ENCODE measurements around the gene BLMH.

Gene BLMH

GRCh38 chr17:30308406-30308805 is 16.7 kb upstream of the BLMH start:
- TF ChIP-seq CTCF (IDR thresholded peaks at IDR 0.05; ENCODE audit: low read depth, low read length, poor library complexity, severe bottlenecking) (no peak), EZH2phosphoT487 (IDR thresholded peaks at IDR 0.05; ENCODE audit: borderline replicate concordance, low read length) (no peak)
- no peak overlapping the region for H3K4me3 ChIP-seq (ENCODE audit: low read length)

GRCh38 chr17:30304778-30305177 is 13.0 kb upstream of the BLMH start:
- Histone ChIP-seq H3K27ac (ENCODE audit: low read depth, low read length) (no peak overlapping the region), H3K79me2 (ENCODE audit: control insufficient read depth, low read length) (no peaks in the 10 kb centered on the region), H3K4me1 (ENCODE audit: control insufficient read depth, low read length) (peaks cover 14% of the 10 kb centered on the region), H3K9me3 (ENCODE audit: control insufficient read depth, insufficient read depth, low read length) (no peaks in the 10 kb centered on the region), H3K4me2 (ENCODE audit: low read length) (no peak overlapping the region), H3K9me2 (replicated peaks; ENCODE audit: control insufficient read depth, low read length) (no peaks in the 10 kb centered on the region), H3F3A (ENCODE audit: control insufficient read depth, insufficient read depth) (peaks cover 4% of the 10 kb centered on the region; the same call in 1 of the 2 replicates), H3K36me3 (ENCODE audit: control insufficient read depth, low read length) (no peaks in the 10 kb centered on the region), H4K20me1 (ENCODE audit: control insufficient read depth, insufficient read depth, low read depth, low read length) (no peaks in the 10 kb centered on the region), H3K4me3 (ENCODE audit: low read length) (no peak overlapping the region), H3K27me3 (ENCODE audit: control insufficient read depth, low read length) (peaks cover 5% of the 10 kb centered on the region; the same call in 1 of the 2 replicates)
- no peak for TF ChIP-seq EZH2phosphoT487 (IDR thresholded peaks at IDR 0.05; ENCODE audit: borderline replicate concordance, low read length)
- TF ChIP-seq CTCF (IDR thresholded peaks at IDR 0.05; ENCODE audit: low read depth, low read length, poor library complexity, severe bottlenecking) = no peak

More at GRCh38 chr17:30308406-30308805, 16.7 kb upstream of the BLMH start:
- Histone ChIP-seq H3K79me2 (ENCODE audit: control insufficient read depth, low read length) (no peaks in the 10 kb centered on the region), H3K9me2 (replicated peaks; ENCODE audit: control insufficient read depth, low read length) (no peaks in the 10 kb centered on the region), H3K4me2 (ENCODE audit: low read length) (no peak overlapping the region), H3K9me3 (ENCODE audit: control insufficient read depth, insufficient read depth, low read length) (no peaks in the 10 kb centered on the region), H3K36me3 (ENCODE audit: control insufficient read depth, low read length) (no peaks in the 10 kb centered on the region), H4K20me1 (ENCODE audit: control insufficient read depth, insufficient read depth, low read depth, low read length) (no peaks in the 10 kb centered on the region), H3K4me1 (ENCODE audit: control insufficient read depth, low read length) (no peaks in the 10 kb centered on the region), H3K27me3 (ENCODE audit: control insufficient read depth, low read length) (peaks cover 10% of the 10 kb centered on the region), H3K27ac (ENCODE audit: low read depth, low read length) (no peak overlapping the region), H3F3A (ENCODE audit: control insufficient read depth, insufficient read depth) (no peaks in the 10 kb centered on the region)

- H3K27me3 ChIP-seq (ENCODE audit: control insufficient read depth, low read length) = peaks cover 5% of the 10 kb centered on the region; the same call in 1 of the 2 replicates
- H3K4me2 ChIP-seq (ENCODE audit: low read length) = no peak overlapping the region
- H3K27ac ChIP-seq (ENCODE audit: low read depth, low read length) = no peak overlapping the region
- no peaks in the 10 kb centered on the region for H3K36me3 ChIP-seq (ENCODE audit: control insufficient read depth, low read length)
- no peaks in the 10 kb centered on the region for H3K9me2 ChIP-seq (replicated peaks; ENCODE audit: control insufficient read depth, low read length)
- H3K9me3 ChIP-seq (ENCODE audit: control insufficient read depth, insufficient read depth, low read length) = peaks cover 4% of the 10 kb centered on the region; the same call in 1 of the 2 replicates
- H3K4me3 ChIP-seq (ENCODE audit: low read length) = no peak overlapping the region
- H4K20me1 ChIP-seq (ENCODE audit: control insufficient read depth, insufficient read depth, low read depth, low read length) = no peaks in the 10 kb centered on the region
- peaks cover 14% of the 10 kb centered on the region for H3K4me1 ChIP-seq (ENCODE audit: control insufficient read depth, low read length)
- H3K79me2 ChIP-seq (ENCODE audit: control insufficient read depth, low read length) = no peaks in the 10 kb centered on the region
- H3F3A ChIP-seq (ENCODE audit: control insufficient read depth, insufficient read depth) = peaks cover 4% of the 10 kb centered on the region; the same call in 1 of the 2 replicates
- no peak for TF ChIP-seq CTCF (IDR thresholded peaks at IDR 0.05; ENCODE audit: low read depth, low read length, poor library complexity, severe bottlenecking)
Measured at GRCh38 chr17:30302241-30302640, 10.5 kb upstream of the BLMH start.

Data from DOHH2 (cell line).